Measurements from ENCODE around the gene HECW1. TPM values are rescaled to one million over a fixed set of nuclear protein-coding genes. Genes with fewer than 3 reads are reported as not detected.

The HECW1 gene
- total and polyA plus RNA-seq, 2 of the 8 experiments (the other 6 are each of a cell fraction or from before 2014, with no cell fraction given), result 2.9 to 12.7 TPM

DNA sequence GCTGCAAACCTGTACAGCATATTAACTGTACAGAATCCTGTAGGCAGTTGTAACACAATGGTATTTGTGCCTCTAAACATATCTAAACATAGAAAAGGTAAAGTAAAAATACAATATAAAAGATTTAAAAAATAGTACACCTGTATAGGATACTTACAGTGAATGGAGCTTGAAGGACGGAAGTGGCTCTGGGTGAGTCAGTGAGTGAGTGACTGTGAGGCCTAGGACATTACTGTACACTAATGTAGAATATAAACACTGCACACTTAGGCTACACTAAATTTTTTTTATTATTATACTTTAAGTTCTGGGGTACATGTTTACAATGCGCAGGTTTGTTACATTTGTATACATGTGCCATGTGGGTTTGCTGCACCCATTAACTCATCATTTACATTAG is 373.1 kb downstream of the HECW1 start (continued):
- TF ChIP-seq, protein P1, sequence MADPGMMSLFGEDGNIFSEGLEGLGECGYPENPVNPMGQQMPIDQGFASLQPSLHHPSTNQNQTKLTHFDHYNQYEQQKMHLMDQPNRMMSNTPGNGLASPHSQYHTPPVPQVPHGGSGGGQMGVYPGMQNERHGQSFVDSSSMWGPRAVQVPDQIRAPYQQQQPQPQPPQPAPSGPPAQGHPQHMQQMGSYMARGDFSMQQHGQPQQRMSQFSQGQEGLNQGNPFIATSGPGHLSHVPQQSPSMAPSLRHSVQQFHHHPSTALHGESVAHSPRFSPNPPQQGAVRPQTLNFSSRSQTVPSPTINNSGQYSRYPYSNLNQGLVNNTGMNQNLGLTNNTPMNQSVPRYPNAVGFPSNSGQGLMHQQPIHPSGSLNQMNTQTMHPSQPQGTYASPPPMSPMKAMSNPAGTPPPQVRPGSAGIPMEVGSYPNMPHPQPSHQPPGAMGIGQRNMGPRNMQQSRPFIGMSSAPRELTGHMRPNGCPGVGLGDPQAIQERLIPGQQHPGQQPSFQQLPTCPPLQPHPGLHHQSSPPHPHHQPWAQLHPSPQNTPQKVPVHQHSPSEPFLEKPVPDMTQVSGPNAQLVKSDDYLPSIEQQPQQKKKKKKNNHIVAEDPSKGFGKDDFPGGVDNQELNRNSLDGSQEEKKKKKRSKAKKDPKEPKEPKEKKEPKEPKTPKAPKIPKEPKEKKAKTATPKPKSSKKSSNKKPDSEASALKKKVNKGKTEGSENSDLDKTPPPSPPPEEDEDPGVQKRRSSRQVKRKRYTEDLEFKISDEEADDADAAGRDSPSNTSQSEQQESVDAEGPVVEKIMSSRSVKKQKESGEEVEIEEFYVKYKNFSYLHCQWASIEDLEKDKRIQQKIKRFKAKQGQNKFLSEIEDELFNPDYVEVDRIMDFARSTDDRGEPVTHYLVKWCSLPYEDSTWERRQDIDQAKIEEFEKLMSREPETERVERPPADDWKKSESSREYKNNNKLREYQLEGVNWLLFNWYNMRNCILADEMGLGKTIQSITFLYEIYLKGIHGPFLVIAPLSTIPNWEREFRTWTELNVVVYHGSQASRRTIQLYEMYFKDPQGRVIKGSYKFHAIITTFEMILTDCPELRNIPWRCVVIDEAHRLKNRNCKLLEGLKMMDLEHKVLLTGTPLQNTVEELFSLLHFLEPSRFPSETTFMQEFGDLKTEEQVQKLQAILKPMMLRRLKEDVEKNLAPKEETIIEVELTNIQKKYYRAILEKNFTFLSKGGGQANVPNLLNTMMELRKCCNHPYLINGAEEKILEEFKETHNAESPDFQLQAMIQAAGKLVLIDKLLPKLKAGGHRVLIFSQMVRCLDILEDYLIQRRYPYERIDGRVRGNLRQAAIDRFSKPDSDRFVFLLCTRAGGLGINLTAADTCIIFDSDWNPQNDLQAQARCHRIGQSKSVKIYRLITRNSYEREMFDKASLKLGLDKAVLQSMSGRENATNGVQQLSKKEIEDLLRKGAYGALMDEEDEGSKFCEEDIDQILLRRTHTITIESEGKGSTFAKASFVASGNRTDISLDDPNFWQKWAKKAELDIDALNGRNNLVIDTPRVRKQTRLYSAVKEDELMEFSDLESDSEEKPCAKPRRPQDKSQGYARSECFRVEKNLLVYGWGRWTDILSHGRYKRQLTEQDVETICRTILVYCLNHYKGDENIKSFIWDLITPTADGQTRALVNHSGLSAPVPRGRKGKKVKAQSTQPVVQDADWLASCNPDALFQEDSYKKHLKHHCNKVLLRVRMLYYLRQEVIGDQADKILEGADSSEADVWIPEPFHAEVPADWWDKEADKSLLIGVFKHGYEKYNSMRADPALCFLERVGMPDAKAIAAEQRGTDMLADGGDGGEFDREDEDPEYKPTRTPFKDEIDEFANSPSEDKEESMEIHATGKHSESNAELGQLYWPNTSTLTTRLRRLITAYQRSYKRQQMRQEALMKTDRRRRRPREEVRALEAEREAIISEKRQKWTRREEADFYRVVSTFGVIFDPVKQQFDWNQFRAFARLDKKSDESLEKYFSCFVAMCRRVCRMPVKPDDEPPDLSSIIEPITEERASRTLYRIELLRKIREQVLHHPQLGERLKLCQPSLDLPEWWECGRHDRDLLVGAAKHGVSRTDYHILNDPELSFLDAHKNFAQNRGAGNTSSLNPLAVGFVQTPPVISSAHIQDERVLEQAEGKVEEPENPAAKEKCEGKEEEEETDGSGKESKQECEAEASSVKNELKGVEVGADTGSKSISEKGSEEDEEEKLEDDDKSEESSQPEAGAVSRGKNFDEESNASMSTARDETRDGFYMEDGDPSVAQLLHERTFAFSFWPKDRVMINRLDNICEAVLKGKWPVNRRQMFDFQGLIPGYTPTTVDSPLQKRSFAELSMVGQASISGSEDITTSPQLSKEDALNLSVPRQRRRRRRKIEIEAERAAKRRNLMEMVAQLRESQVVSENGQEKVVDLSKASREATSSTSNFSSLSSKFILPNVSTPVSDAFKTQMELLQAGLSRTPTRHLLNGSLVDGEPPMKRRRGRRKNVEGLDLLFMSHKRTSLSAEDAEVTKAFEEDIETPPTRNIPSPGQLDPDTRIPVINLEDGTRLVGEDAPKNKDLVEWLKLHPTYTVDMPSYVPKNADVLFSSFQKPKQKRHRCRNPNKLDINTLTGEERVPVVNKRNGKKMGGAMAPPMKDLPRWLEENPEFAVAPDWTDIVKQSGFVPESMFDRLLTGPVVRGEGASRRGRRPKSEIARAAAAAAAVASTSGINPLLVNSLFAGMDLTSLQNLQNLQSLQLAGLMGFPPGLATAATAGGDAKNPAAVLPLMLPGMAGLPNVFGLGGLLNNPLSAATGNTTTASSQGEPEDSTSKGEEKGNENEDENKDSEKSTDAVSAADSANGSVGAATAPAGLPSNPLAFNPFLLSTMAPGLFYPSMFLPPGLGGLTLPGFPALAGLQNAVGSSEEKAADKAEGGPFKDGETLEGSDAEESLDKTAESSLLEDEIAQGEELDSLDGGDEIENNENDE (IDR thresholded peaks at IDR 0.05; ENCODE audit: insufficient replicate concordance, low read length), result no peak
- TF ChIP-seq BCL11A (IDR thresholded peaks at IDR 0.05; ENCODE audit: low read depth in 2 of 2, low read length in 2 of 2) (no peak), JUND (IDR thresholded peaks at IDR 0.05; ENCODE audit: low read length) (no peak), SIRT6 (IDR thresholded peaks at IDR 0.05; ENCODE audit: low read length) (no peak), EP300 (IDR thresholded peaks at IDR 0.05; ENCODE audit: borderline replicate concordance in 1 of 2, low read depth in 2 of 2, low read length in 2 of 2) (no peak), RXRA (IDR thresholded peaks at IDR 0.05; ENCODE audit: insufficient read depth, low read depth, low read length) (no peak), ASH2L (IDR thresholded peaks at IDR 0.05; ENCODE audit: low read length) (no peak), ZNF274 (IDR thresholded peaks at IDR 0.05; ENCODE audit: borderline replicate concordance, extremely low read depth, low read length) (no peak), KDM5A (IDR thresholded peaks at IDR 0.05; ENCODE audit: low read length) (no peak), SP1 (IDR thresholded peaks at IDR 0.05; ENCODE audit: low read depth, low read length) (no peak)

Data from H1 (cell line).